OCI-LY7 (cell line): ENCODE measurements around the gene DUOXA2. TPM values are rescaled to one million over a fixed set of nuclear protein-coding genes. Genes with fewer than 3 reads are reported as not detected.
"Not testable (repeated sequence)": the region's sequence is repeated elsewhere in the genome, so short reads cannot be mapped to it uniquely, and the experiment has no call there.

Source experiments
- BruUV-seq: library from RNA; stranded (reverse); fragments of 400-500 nt; replicated peaks from 2 replicates; lab custom pipeline; 2021; lab: Mats Ljungman, UMichigan
- CTCF ChIA-PET: fragments of 300-600 bp; sonication (Branson Sonifier 250); formaldehyde crosslinking; loops from one replicate; lab custom pipeline; 2022; ENCODE audit warnings: antibody characterized with exemption; ENCODE audit not compliant: unreplicated experiment; lab: Charles Lee
- POLR2A ChIA-PET: fragments of 300-600 bp; sonication (Branson Sonifier 250); formaldehyde crosslinking; loops from one replicate; lab custom pipeline; 2022; ENCODE audit warnings: antibody characterized with exemption; lab: Charles Lee
- DNase-seq: peaks from one replicate; pipeline ENCODE4 v3.0.0-alpha.2; 2015; ENCODE audit warnings: low spot score
- H2AFZ ChIP-seq: fragments of 200-600 bp; sonication (generic), shearing (Covaris generic); 2 replicates; pipeline ENCODE4 v1.6.1; 2014; ENCODE audit warnings: mild to moderate bottlenecking, antibody characterized with exemption, low read length, moderate library complexity
- H3K27ac ChIP-seq: fragments of 200-600 bp; sonication (generic); 2 replicates; pipeline ENCODE4 v1.5.1; 2014; ENCODE audit warnings: mixed run types, low read depth, mild to moderate bottlenecking, moderate library complexity, low read length, inconsistent platforms; ENCODE audit not compliant: poor library complexity, severe bottlenecking
- H3K36me3 ChIP-seq: fragments of 200-600 bp; sonication (generic); 2 replicates; pipeline ENCODE4 v1.6.1; 2014; ENCODE audit warnings: mild to moderate bottlenecking, antibody characterized with exemption, low read length, moderate library complexity, mixed read lengths; ENCODE audit not compliant: insufficient read depth
- H3K4me1 ChIP-seq: fragments of 200-600 bp; sonication (generic); 2 replicates; pipeline ENCODE4 v1.5.1; 2014; ENCODE audit warnings: mild to moderate bottlenecking, low read length; ENCODE audit not compliant: insufficient read depth, poor library complexity, severe bottlenecking
- H3K4me2 ChIP-seq: fragments of 200-600 bp; sonication (generic); 2 replicates; pipeline ENCODE4 v1.6.1; 2014; ENCODE audit warnings: mild to moderate bottlenecking, low read length
- H3K4me3 ChIP-seq: fragments of 200-600 bp; sonication (generic); 2 replicates; pipeline ENCODE4 v1.5.1; 2014; ENCODE audit warnings: mild to moderate bottlenecking, low read depth, low read length; ENCODE audit not compliant: poor library complexity, severe bottlenecking
- H3K79me2 ChIP-seq: fragments of 200-600 bp; sonication (generic); 2 replicates; pipeline ENCODE4 v1.6.1; 2016; ENCODE audit warnings: low read depth, mild to moderate bottlenecking, low read length, moderate library complexity, mixed read lengths; ENCODE audit not compliant: insufficient read depth
- H3K9me2 ChIP-seq: fragments of 200-600 bp; sonication (generic); 2 replicates; pipeline ENCODE4 v1.6.1; 2016; ENCODE audit warnings: mild to moderate bottlenecking, low read length, mixed read lengths; ENCODE audit not compliant: insufficient read depth
- H3K9me3 ChIP-seq: fragments of 200-600 bp; sonication (generic); 2 replicates; pipeline ENCODE4 v1.6.1; 2014; ENCODE audit warnings: mild to moderate bottlenecking, mixed run types, low read length, mixed read lengths
- H4K20me1 ChIP-seq: fragments of 200-600 bp; sonication (generic); 2 replicates; pipeline ENCODE4 v1.6.1; 2014; ENCODE audit warnings: mild to moderate bottlenecking, antibody characterized with exemption, low read length, moderate library complexity, mixed read lengths; ENCODE audit not compliant: insufficient read depth
- CTCF ChIP-seq: fragments of 200-600 bp; sonication (generic); conservative IDR thresholded peaks from 2 replicates; pipeline ENCODE4 v1.5.1; 2014; ENCODE audit warnings: mild to moderate bottlenecking, antibody characterized with exemption, low read length, moderate library complexity, mixed read lengths
- EZH2phosphoT487 ChIP-seq: fragments of 200-600 bp; sonication (generic); IDR thresholded peaks from 2 replicates; pipeline ENCODE4 v1.6.1; 2018; ENCODE audit warnings: low read depth, borderline replicate concordance, mild to moderate bottlenecking, mixed run types, antibody characterized with exemption, low read length, moderate library complexity, mixed read lengths
- intact Hi-C: fragments of 100-400 bp; cut with micrococcal nuclease; formaldehyde crosslinking; loops from one replicate; pipeline ENCODE4 v1.10.0; 2022; ENCODE audit not compliant: unreplicated experiment
- total RNA-seq, 2 experiments: library from RNA; depleted of rRNA in 1 of 2; stranded (reverse); fragments of >200 nt in 1 of 2; shearing (Covaris generic) in 1 of 2; gene quantifications; 2 replicates each; pipeline ENCODE4 v1.2.3, GENCODE V29; 2014 to 2022

The DUOXA2 gene
- total RNA-seq, 2 experiments from 2014 or later = not detected

- no peak for TF ChIP-seq EZH2phosphoT487
- TF ChIP-seq CTCF = no peak
- no peak overlapping the region for H2AFZ ChIP-seq
- DNase-seq = no peak
- no peak overlapping the region for H3K4me3 ChIP-seq
- no peak overlapping the region for H3K27ac ChIP-seq
- no peaks in the 10 kb centered on the region for H3K9me2 ChIP-seq
- H3K36me3 ChIP-seq = no peaks in the 10 kb centered on the region
- H3K79me2 ChIP-seq = no peaks in the 10 kb centered on the region
- ChIA-PET CTCF (no interaction called here), POLR2A (interaction anchor here (0.5 kb wide), 1 partner anchor 107 kb away, joined by 3 read pairs; no protein-coding TSS in a partner anchor)
- no peaks in the 10 kb centered on the region for H3K9me3 ChIP-seq
- no peaks in the 10 kb centered on the region for H4K20me1 ChIP-seq
- no TSS peak for BruUV-seq
- intact Hi-C loops = no loop called here
- no peaks in the 10 kb centered on the region for H3K4me1 ChIP-seq
- no peak overlapping the region for H3K4me2 ChIP-seq
These were observed 12.4 kb upstream of the DUOXA2 start for GRCh38 chr15:45101749-45102148.

GRCh38 chr15:45102226-45102625 lies 11.9 kb upstream of the DUOXA2 start:
- intact Hi-C loops = no loop called here
- TF ChIP-seq EZH2phosphoT487 (no peak), CTCF (no peak)
- Histone ChIP-seq H3K4me3 (no peak overlapping the region), H3K4me2 (no peak overlapping the region), H3K9me2 (no peaks in the 10 kb centered on the region), H3K79me2 (no peaks in the 10 kb centered on the region), H3K27ac (no peak overlapping the region), H3K9me3 (no peaks in the 10 kb centered on the region), H4K20me1 (no peaks in the 10 kb centered on the region), H3K36me3 (no peaks in the 10 kb centered on the region), H3K4me1 (no peaks in the 10 kb centered on the region), H2AFZ (no peak overlapping the region)
- no peak for DNase-seq
- ChIA-PET CTCF (no interaction called here), POLR2A (interaction anchor here (0.5 kb wide), 1 partner anchor 108 kb away, joined by 3 read pairs; no protein-coding TSS in a partner anchor)
- no TSS peak for BruUV-seq

GRCh38 chr15:45104170-45104569 lies 10.0 kb upstream of the DUOXA2 start:
- DNase-seq, H3K4me2 ChIP-seq, intact Hi-C loops, H3K79me2 ChIP-seq, CTCF ChIA-PET, POLR2A ChIA-PET, H4K20me1 ChIP-seq, H2AFZ ChIP-seq, H3K4me3 ChIP-seq, H3K27ac ChIP-seq, H3K9me3 ChIP-seq, BruUV-seq, H3K36me3 ChIP-seq, H3K4me1 ChIP-seq, H3K9me2 ChIP-seq: not testable (repeated sequence)
